GM21786 (cell line): ENCODE results near the gene RPH3AL.

Source experiments
- ATAC-seq: cut with Tn5 transposase; IDR thresholded peaks from one replicate; pipeline ENCODE4 v1.9.1; 2021; ENCODE audit not compliant: unreplicated experiment

Gene RPH3AL

DNA sequence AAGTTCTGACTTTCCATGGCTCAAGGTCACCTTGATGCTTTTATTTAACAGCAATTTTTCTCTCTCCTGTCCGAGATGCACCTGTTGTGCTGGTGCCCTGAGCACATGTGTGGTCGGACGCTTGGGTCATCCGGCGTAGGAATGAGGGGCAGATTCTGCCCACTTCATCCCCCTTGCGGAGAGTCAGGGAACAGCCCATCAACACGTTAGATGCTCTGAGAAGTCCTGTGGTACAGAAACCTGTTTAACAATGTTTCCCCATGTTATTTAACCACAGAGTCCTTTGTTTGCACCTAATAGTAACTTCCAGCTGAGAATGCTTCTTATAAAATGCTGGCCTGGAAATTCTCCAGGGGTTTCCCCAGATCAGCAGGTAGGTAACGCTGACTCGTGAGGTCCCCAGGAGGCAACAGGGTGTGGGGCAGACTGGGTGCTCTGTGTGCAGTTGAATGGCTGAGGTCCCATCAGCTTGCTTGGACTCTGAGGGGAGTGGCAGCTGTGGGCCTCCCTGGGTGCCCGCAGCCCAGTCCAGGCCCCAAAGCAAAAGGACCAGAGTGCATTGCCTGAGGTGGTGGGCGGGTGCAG lies 189.0 kb downstream of the RPH3AL start:
- ATAC-seq = no peak

DNA sequence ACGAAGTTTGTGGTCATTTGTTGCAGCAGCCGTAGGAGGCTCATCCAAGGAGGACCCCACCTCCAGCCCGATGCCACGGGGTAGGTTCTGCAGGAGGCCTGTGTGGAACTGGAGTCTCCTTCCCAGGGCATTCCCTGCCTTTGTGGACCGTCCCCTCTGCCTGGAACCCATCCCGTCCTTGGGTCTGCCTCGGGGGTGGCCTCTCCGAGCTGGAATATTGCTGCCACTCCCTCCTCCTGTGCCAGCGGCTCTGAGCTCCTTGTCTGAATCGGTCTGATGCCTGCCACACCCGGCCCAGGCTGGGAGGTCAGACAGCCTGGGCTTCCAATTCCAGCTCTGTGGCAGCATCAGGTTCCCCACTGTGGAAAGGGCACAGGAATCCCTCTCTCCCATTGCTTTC lies 189.9 kb downstream of the RPH3AL start:
- no peak for ATAC-seq
